Neural progenitor cell (in vitro differentiated cells): ENCODE measurements around the gene CDH2. TPM values are rescaled to one million over a fixed set of nuclear protein-coding genes. Genes with fewer than 3 reads are reported as not detected.

Source experiments
- DNase-seq: peaks from one replicate; pipeline ENCODE4 v3.0.0-alpha.2; 2016; ENCODE audit warnings: low spot score
- H2AFZ ChIP-seq: fragments of 200-600 bp; sonication (generic); replicated peaks from 2 replicates; pipeline ENCODE4 v1.6.1; 2016; ENCODE audit warnings: antibody characterized with exemption
- H3F3A ChIP-seq: fragments of 200-600 bp; sonication (generic); 2 replicates; pipeline ENCODE4 v1.6.1; 2016; ENCODE audit warnings: antibody characterized with exemption, low read depth
- H3K27ac ChIP-seq: fragments of 200-600 bp; sonication (generic); 2 replicates; pipeline ENCODE4 v1.5.1; 2016; ENCODE audit warnings: mild to moderate bottlenecking
- H3K27me3 ChIP-seq: fragments of 200-600 bp; sonication (generic); 2 replicates; pipeline ENCODE4 v1.6.1; 2016; ENCODE audit warnings: mild to moderate bottlenecking, moderate library complexity
- H3K36me3 ChIP-seq: fragments of 200-600 bp; sonication (generic); 2 replicates; pipeline ENCODE4 v1.5.1; 2016
- H3K4me1 ChIP-seq: fragments of 200-600 bp; sonication (generic); 2 replicates; pipeline ENCODE4 v1.6.1; 2016; ENCODE audit warnings: mixed run types
- H3K4me2 ChIP-seq: fragments of 200-600 bp; sonication (generic); 2 replicates; pipeline ENCODE4 v1.6.1; 2016
- H3K4me3 ChIP-seq: fragments of 200-600 bp; sonication (generic); 2 replicates; pipeline ENCODE4 v1.5.1; 2016
- H3K79me2 ChIP-seq: fragments of 200-600 bp; sonication (generic); 2 replicates; pipeline ENCODE4 v1.6.1; 2016; ENCODE audit warnings: low read depth
- H3K9ac ChIP-seq: fragments of 200-600 bp; sonication (generic); 2 replicates; pipeline ENCODE4 v1.6.1; 2016
- H3K9me3 ChIP-seq: fragments of 200-600 bp; sonication (generic); 2 replicates; pipeline ENCODE4 v1.5.1; 2016; ENCODE audit warnings: low read depth
- H4K20me1 ChIP-seq: fragments of 200-600 bp; sonication (generic); 2 replicates; pipeline ENCODE4 v1.6.1; 2016; ENCODE audit warnings: low read depth
- H3K27ac Mint-ChIP-seq: 3 replicates; pipeline ENCODE4 v1.8.0; 2021; ENCODE audit warnings: mixed read lengths
- H3K27me3 Mint-ChIP-seq: 2 replicates; pipeline ENCODE4 v1.8.0; 2022; ENCODE audit warnings: low read depth, mild to moderate bottlenecking, inconsistent platforms, moderate library complexity, mixed read lengths; ENCODE audit not compliant: insufficient read depth
- H3K36me3 Mint-ChIP-seq: 3 replicates; pipeline ENCODE4 v1.8.0; 2021; ENCODE audit warnings: mixed read lengths
- H3K4me1 Mint-ChIP-seq: 3 replicates; pipeline ENCODE4 v1.8.0; 2021; ENCODE audit warnings: mixed read lengths
- H3K4me3 Mint-ChIP-seq: 3 replicates; pipeline ENCODE4 v1.8.0; 2021; ENCODE audit warnings: mild to moderate bottlenecking, moderate library complexity, mixed read lengths
- H3K9me3 Mint-ChIP-seq: 3 replicates; pipeline ENCODE4 v1.8.0; 2020; ENCODE audit warnings: mixed read lengths
- CTCF ChIP-seq: fragments of 200-600 bp; sonication (generic); IDR thresholded peaks from 2 replicates; pipeline ENCODE4 v1.5.1; 2017; ENCODE audit warnings: antibody characterized with exemption, mild to moderate bottlenecking
- EZH2 ChIP-seq: fragments of 200-600 bp; sonication (generic); IDR thresholded peaks from 2 replicates; pipeline ENCODE4 v1.6.1; 2017; ENCODE audit warnings: antibody characterized with exemption, mild to moderate bottlenecking, moderate library complexity
- EZH2phosphoT487 ChIP-seq: fragments of 200-600 bp; sonication (generic); IDR thresholded peaks from 2 replicates; pipeline ENCODE4 v1.6.1; 2017; ENCODE audit warnings: antibody characterized with exemption
- total RNA-seq: library from RNA; depleted of rRNA; stranded (reverse); fragments of >200 nt; gene quantifications from 2 replicates; pipeline ENCODE4 v1.2.3, GENCODE V29; 2015; ENCODE audit warnings: low replicate concordance

The CDH2 gene
- total RNA-seq, 1 donor from 2014 or later = 459 TPM

- DNase-seq = no peak
- H3K9me3 ChIP-seq = no peaks in the 10 kb centered on the region
- no peak overlapping the region for H2AFZ ChIP-seq
- TF ChIP-seq EZH2 = no peak
- TF ChIP-seq CTCF = no peak
- TF ChIP-seq EZH2phosphoT487 = no peak
- H3K4me1 ChIP-seq = peaks cover 21% of the 10 kb centered on the region
- H4K20me1 ChIP-seq = peaks cover 100% of the 10 kb centered on the region
- H3K27me3 ChIP-seq = no peaks in the 10 kb centered on the region
- peaks cover 100% of the 10 kb centered on the region for H3K79me2 ChIP-seq
- peaks cover 29% of the 10 kb centered on the region for H3K36me3 Mint-ChIP-seq
- H3K27ac ChIP-seq = no peak overlapping the region
- H3F3A ChIP-seq = peaks cover 17% of the 10 kb centered on the region
- no peak overlapping the region for H3K4me3 Mint-ChIP-seq
- peaks cover 44% of the 10 kb centered on the region for H3K4me1 Mint-ChIP-seq
- no peak overlapping the region for H3K27ac Mint-ChIP-seq
- H3K27me3 Mint-ChIP-seq = peaks cover 3% of the 10 kb centered on the region
- no peak overlapping the region for H3K9ac ChIP-seq
- H3K9me3 Mint-ChIP-seq = no peaks in the 10 kb centered on the region
- no peak overlapping the region for H3K4me3 ChIP-seq
- peak overlapping the region; percentile 16 for H3K4me2 ChIP-seq
- peaks cover 10% of the 10 kb centered on the region for H3K36me3 ChIP-seq
These were observed 44.8 kb downstream of the CDH2 start for GRCh38 chr18:28132084-28132483.

GRCh38 chr18:28128659-28128980, 48.3 kb downstream of the CDH2 start:
- H4K20me1 ChIP-seq = peaks cover 100% of the 10 kb centered on the region
- no peaks in the 10 kb centered on the region for H3K9me3 ChIP-seq
- no peak overlapping the region for H3K9ac ChIP-seq
- Mint-ChIP-seq H3K27me3 (peaks cover 2% of the 10 kb centered on the region), H3K4me1 (peaks cover 51% of the 10 kb centered on the region), H3K4me3 (no peak overlapping the region), H3K9me3 (peaks cover 2% of the 10 kb centered on the region), H3K36me3 (peaks cover 16% of the 10 kb centered on the region), H3K27ac (no peak overlapping the region)
- DNase-seq = no peak
- no peak overlapping the region for H3K27ac ChIP-seq
- no peaks in the 10 kb centered on the region for H3K27me3 ChIP-seq
- peaks cover 100% of the 10 kb centered on the region for H3K79me2 ChIP-seq
- H3K4me2 ChIP-seq = no peak overlapping the region
- H3K4me1 ChIP-seq = peaks cover 38% of the 10 kb centered on the region
- H2AFZ ChIP-seq = no peak overlapping the region
- H3F3A ChIP-seq = peaks cover 21% of the 10 kb centered on the region
- no peaks in the 10 kb centered on the region for H3K36me3 ChIP-seq
- no peak overlapping the region for H3K4me3 ChIP-seq
- no peak for TF ChIP-seq EZH2
- TF ChIP-seq CTCF = no peak
- no peak for TF ChIP-seq EZH2phosphoT487

- no peak for DNase-seq
- no peak overlapping the region for H2AFZ ChIP-seq
- Mint-ChIP-seq H3K27me3 (peaks cover 2% of the 10 kb centered on the region), H3K36me3 (peaks cover 20% of the 10 kb centered on the region), H3K4me3 (no peak overlapping the region), H3K27ac (no peak overlapping the region), H3K4me1 (peaks cover 55% of the 10 kb centered on the region), H3K9me3 (peaks cover 2% of the 10 kb centered on the region)
- H3K27ac ChIP-seq = no peak overlapping the region
- TF ChIP-seq EZH2phosphoT487 (no peak), EZH2 (no peak), CTCF (no peak)
- H3K36me3 ChIP-seq = no peaks in the 10 kb centered on the region
- no peak overlapping the region for H3K4me2 ChIP-seq
- peaks cover 100% of the 10 kb centered on the region for H4K20me1 ChIP-seq
- peaks cover 44% of the 10 kb centered on the region for H3K4me1 ChIP-seq
- no peaks in the 10 kb centered on the region for H3K27me3 ChIP-seq
- no peaks in the 10 kb centered on the region for H3K9me3 ChIP-seq
- no peak overlapping the region for H3K9ac ChIP-seq
- peaks cover 21% of the 10 kb centered on the region for H3F3A ChIP-seq
- H3K4me3 ChIP-seq = no peak overlapping the region
- peaks cover 100% of the 10 kb centered on the region for H3K79me2 ChIP-seq
These were observed 48.9 kb downstream of the CDH2 start for GRCh38 chr18:28127763-28128658.
